Measurements from ENCODE around the gene GALNT17.

DNA sequence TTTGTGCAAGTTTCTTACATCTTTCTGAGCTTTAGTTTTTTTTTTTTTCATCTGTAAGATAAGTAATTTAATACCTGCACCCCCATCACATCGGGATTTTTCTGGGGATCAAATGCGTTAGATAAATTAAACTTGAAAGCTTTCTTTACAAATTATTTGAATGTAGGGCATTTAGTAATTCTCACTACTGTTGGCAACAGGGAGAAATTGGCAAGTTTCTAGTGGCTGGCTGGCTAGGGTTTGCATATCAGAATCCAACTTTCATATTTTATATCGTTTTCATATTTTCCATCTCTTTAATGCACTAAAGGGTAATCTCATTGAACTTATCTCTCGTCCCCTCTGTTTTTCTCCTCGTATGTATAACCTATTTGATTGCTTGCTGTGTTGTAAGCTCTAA, 412.9 kb downstream of the GALNT17 start:
- TF ChIP-seq, protein P1, sequence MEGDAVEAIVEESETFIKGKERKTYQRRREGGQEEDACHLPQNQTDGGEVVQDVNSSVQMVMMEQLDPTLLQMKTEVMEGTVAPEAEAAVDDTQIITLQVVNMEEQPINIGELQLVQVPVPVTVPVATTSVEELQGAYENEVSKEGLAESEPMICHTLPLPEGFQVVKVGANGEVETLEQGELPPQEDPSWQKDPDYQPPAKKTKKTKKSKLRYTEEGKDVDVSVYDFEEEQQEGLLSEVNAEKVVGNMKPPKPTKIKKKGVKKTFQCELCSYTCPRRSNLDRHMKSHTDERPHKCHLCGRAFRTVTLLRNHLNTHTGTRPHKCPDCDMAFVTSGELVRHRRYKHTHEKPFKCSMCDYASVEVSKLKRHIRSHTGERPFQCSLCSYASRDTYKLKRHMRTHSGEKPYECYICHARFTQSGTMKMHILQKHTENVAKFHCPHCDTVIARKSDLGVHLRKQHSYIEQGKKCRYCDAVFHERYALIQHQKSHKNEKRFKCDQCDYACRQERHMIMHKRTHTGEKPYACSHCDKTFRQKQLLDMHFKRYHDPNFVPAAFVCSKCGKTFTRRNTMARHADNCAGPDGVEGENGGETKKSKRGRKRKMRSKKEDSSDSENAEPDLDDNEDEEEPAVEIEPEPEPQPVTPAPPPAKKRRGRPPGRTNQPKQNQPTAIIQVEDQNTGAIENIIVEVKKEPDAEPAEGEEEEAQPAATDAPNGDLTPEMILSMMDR (conservative IDR thresholded peaks at IDR 0.05): no peak
- TF ChIP-seq EZH2 (IDR thresholded peaks at IDR 0.05; ENCODE audit: low read depth): no peak
